Activated T-cell treated with anti-CD3 and anti-CD28 coated beads for 4 hours (primary cell): Measurements from ENCODE around the gene YPEL4.

Experiments
- DNase-seq: peaks from one replicate; pipeline ENCODE4 v3.0.0-alpha.2; 2020

Gene YPEL4

GRCh38 chr11:57648801-57649735 is 644 bp downstream of the YPEL4 start:
- no peak for DNase-seq

DNA sequence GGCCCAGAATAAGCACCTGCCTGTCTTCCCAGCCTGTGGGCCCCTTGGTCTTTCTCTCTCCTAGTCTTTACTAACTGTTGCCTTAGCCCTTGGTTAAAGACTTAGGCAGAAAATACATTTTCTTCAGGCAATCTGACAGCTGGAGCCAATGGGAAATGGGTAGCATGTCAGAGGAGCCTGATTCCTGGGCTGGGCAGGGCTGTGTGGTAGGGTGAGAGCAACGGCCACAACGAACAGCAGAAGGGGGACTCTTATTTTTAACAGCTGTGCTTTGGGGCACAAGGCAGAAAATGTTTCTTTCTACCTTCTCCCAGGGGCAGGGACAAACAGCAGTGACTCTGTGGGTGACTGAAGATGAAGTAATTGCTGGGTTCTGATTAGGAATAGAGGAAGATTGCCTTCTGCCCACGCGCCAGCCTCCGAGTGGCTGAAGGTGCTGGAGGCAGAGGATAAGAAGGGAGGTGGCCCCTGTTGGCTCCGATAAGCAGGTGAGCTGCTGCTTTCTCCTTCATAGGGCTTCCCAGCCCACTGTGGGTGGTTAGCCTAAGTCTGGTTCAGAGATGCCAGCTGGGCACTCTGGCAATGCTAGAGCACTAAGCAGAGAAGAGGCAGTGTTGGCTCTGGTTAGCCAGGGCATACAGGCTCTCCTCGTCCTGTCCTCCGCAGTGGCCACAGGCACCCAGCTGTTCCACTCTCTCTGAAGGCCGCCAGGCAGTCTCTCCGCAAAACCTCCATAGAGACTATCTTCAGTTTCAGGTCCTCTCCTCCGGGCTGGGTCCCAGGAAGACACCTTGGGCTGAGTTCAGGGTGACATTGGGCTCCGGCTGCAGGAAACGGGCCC is 1.5 kb downstream of the YPEL4 start:
- DNase-seq = no peak

- no peak for DNase-seq
These were observed 2.3 kb downstream of the YPEL4 start for GRCh38 chr11:57647372-57647771.

DNA sequence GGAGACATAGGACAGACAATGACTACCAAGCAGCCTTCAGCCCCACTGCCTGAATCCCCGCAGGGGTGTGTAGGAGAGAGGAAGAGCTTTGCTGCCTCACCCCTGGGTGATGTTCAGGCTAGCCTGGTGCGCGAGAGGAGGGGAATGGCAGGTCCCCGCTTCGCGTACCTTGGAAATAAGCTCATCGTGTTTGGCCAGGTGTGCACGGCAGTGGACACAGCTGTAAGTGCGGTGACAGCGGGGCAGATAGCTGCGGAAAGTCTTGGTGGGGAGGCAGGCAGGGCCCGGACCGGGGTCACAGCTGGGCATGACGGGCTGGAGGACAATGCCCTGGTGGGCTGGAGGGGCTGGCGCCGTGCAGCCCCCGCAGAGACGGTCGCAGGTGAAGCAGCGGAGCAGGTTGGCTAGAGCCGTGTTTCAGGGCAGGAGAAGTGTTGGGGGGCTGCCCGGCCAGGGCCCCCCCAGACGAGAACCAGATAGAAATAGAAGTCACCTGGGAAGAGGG is 2.9 kb downstream of the YPEL4 start:
- no peak for DNase-seq

DNA sequence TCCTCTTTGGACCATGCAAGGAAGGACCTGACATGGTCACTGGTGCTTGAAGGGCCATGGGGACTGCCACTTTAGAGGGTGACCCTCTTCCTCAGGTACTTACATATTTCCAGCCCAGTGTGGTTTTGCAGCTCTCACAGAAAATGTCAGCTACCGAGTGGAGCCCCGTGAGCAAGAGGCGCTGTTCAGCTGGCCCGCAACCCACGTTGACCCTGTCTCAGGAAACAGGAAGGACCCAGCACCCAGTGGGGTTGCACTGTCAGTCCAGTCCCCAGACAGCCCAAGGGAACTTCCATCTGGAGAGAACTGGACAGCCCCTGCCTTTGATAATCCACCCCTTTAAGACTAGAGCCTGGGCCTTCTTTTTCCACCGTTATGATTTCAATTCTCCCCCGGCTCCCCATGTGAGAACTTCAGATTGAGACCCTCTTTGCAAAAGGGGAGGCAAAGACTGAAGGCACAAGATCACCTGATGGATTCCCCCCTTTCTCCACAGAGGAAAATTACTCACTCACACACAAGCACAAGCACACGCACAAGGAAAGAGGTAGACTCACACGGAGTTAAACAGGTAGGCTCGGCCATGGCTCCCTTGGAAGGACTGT is 3.4 kb downstream of the YPEL4 start:
- no peak for DNase-seq

DNA sequence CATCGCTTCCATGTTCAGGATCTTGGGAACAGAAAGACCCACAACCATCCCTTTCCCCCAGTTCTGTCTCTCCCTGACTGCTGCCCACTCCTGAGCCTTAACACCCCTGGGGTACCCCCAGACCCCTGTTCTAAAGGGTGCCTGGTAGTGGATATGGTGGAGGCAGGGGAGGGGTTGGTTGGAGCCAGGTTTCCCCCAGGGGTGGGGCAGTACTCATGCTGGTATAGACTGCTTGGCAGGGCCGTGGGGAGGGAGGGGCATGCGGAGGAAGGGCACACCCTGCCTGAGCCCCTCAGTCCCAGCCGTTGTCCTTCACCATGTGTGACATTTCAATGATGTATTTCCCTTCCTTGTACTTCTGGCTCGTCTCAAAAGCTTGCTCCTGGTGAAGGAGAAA is 4.0 kb downstream of the YPEL4 start:
- DNase-seq = no peak

DNA sequence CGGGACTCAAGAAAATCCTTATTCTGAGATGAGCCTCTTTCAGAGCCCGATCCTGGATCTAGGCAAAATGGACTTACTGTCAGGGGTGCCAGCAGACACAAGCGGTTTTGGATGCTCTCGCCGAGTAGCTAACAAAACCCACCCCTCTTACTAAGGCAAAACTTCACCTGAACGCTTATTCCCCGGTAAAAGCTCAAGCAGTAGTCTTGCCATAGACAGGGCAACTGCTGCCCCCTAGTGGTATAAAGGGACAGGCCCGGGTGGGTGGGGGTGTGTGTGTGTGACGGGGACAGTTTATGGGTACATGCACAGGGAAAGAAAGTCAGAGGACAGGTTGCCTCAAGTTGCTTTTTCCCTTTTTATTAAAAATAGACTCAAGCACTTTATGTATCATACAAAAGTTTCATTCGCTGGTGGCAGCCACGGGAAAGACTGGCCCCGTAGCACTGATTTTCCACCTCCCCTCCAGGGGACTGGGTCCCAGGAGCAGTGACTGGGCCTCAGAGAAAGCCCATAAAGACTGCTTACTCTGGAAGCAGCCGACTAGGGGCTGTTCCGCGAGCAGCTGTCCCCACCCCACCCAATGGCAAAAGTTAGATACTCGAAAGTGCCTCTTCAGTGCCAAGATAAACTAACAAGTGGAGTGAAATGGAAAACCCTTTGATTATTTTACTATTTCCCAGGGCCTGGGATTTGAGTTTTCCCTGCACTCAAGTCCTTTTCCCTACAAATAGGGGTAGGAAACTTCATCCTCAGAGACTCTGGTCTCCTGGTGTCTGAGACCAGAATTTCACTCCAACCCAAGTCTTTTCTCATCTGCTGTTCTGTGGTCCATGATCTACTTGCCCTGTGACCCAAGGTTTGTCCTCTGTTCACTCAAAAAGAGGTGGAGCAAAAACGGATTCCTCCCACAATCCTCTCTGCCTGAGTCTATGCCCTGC is 4.7 kb downstream of the YPEL4 start:
- DNase-seq = peak; percentile 90

DNA sequence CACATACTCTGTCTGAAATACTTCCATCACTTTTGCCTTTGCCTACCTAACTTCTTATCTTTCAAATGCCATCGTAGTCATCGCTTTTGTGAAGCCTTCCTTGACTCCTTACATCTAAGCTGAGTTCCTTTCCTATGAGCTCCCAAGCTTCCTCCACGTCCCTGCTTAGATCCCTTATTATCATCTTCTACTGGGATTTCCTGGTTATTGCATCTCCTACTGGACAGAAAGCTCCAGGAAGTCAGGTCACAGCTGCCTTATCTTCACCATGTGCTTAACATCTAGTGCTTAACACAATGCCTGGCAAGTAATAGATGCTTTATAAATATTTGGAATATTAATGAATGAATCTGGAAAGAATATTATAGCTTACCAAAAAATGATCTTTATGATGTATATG is 5.9 kb downstream of the YPEL4 start:
- DNase-seq = no peak

- no peak for DNase-seq
These were observed 8.5 kb downstream of the YPEL4 start for GRCh38 chr11:57641011-57641807.

DNA sequence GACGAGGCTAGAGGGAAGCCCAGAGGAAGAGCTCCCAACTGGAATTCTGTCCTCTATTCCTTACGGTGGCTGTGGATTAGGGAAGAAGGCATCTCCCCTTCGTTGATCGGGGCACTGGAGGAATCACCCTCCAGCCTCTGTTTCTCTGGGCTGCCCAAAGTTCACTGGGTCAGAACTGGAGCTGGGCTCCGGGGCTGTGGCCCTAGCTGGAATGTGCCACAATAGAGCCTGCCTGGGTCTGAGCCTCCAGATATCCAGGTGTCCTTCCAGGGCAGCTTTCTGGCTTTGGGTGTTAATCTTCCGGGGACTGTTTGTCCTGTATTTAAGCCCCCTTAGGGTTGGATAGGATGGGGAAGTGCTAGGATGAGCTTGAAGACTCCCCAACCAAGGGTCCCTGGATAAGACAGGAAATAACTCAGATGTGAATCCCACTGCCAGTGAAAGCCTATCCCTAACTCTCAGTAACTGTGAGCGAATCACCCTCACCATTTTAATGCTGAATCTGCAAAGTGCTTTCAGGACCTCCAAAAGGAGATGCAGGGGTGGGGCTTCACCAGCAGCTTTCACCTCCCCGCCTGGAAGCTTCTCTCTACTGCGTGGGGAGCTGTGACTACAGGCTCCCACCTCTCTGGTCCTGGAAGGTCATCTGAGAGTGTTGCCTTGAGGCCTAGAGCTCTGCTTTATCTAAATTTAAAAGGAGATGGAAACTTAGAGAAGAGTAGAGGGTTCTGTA is 9.5 kb downstream of the YPEL4 start:
- DNase-seq = no peak

GRCh38 chr11:57639321-57640067 is 10.2 kb downstream of the YPEL4 start:
- DNase-seq = no peak

GRCh38 chr11:57638811-57639320 is 10.8 kb downstream of the YPEL4 start:
- no peak for DNase-seq

DNA sequence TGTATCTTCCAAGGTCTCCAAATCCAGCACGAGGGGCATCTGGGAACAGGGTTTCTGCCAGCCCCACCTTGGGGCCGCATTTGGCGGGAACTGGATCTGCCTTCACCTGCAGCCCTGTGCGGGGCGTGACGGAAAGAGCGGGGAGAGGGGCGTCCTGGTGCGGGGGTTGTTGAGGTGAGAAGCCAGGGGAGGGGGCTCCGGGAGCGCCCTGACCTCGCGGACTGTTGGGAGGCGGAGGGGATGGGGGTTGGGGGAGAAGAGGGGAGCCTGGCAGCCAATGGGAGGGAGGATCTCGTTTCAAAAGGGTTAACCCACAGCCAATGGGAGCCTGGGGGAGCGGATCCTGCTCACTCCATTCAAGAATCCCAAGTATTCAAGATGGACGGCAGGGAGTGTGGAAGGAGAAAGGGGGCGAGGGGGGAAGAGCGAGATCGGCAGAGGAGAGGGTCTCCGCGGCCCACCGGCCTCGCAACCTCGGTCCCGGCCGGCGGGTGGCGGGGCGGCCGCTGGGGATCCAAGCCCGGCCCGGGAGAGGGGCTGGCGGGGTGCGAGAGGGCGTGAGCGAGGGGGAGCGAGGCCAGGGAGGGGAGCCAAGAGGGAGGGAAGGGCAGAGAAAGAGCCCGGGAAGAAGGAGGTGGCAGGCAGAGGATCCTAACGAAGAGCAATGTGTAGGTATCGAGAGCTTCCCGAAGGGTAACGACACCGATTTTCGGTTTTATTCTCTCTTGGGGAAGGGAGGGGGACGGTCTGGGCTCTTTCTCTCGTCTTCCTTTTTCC is 11.5 kb downstream of the YPEL4 start:
- no peak for DNase-seq

DNA sequence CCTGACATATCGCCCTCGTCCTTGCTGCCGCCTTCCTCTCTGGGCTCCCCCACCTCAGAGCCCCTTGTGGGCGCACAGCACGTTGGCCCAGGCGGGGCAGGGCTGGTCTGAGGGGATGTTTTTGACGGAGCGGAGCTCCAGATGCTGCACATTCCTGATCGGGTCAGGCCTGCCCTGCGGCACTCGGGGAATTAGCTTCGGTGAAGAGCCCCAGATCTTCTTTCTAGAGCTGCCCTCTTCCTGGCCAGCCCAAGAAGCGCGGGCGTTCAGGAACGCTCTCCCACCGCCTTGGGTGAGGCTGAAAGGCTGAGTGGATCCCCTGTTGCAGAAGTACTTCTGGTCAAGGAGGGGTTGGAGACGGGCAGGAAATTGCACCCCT is 12.1 kb downstream of the YPEL4 start:
- DNase-seq = no peak

- no peak for DNase-seq
These were observed 14.5 kb downstream of the YPEL4 start for GRCh38 chr11:57635246-57635645.

DNA sequence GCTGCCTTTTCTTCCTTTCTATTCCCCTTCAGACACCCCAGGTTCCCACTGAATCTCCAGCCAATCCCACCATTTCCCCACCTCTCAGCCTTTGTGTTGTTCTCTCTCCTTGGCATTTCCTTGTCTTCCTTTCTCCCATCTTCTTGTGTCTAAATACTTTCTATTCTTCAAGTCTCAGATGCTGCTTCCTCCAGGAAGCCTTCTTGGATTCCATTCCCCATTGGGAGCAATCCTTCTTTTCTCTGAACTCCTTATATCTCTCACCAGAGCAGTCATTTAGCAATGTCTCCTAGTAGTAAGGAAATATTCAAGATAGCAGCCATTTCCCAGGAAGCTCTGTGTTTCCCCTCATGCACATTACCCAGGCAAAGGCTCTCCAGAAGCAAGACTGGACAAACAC is 15.4 kb downstream of the YPEL4 start:
- DNase-seq = no peak

DNA sequence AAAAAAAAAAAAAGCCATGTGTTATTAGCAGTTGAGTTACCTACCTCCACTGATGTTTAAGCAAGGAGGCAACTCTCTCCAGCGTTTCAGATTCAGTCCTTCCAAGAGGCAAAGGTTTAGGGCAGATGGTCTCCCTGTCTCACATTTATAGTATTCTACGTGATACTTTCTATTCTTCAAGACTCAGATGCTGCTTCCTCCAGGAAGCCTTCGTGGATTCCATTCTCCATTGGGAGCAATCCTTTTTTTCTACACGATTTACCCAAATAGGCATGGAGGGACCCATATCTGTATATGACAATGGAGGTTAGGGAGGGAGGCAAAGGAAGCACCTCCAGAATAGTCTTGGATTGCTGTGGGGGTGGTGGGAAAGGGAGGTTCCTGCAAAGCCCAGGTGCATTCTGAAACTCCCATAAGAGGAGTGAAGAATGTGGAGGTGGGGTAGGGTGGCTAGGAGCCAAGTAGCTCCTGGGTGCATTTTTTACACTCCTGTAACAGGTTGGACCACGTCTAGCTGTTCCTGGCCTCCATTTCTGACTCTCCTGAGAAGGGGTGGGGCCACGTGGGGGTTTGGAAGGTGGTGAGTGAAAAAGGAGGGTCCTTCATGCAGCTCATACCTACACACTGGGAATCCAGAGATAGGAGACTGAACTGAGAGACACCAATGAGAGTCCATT is 16.2 kb downstream of the YPEL4 start:
- DNase-seq = no peak

- DNase-seq = no peak
These were observed 17.6 kb downstream of the YPEL4 start for GRCh38 chr11:57632116-57632515.
